OCI-LY1 (cell line): Measurements from ENCODE around the gene ST6GALNAC2.

Source experiments
- CTCF ChIP-seq: fragments of 200-600 bp; sonication (generic), shearing (Covaris generic); IDR thresholded peaks from 2 replicates; pipeline ENCODE4 v1.5.1; 2017; ENCODE audit warnings: mild to moderate bottlenecking, antibody characterized with exemption, low read length, moderate library complexity, mixed read lengths
- EZH2 ChIP-seq: fragments of 200-600 bp; sonication (generic), shearing (Covaris generic); IDR thresholded peaks from 2 replicates; pipeline ENCODE4 v1.8.0; 2017; ENCODE audit warnings: borderline replicate concordance, mixed run types, mild to moderate bottlenecking, antibody characterized with exemption, low read length, moderate library complexity, mixed read lengths

GRCh38 chr17:76530095-76530723 is 55.5 kb downstream of the ST6GALNAC2 start:
- TF ChIP-seq EZH2, result no peak
- TF ChIP-seq CTCF, result no peak
